Esophagus muscularis mucosa (tissue), 3 donors: ENCODE data around the gene TC2N.

Experiments
- POLR2A ChIP-seq: fragments of 450-650 bp; IDR thresholded peaks from one replicate; pipeline ENCODE4 v1.6.1; 2017; ENCODE audit warnings: antibody characterized with exemption, moderate library complexity, mild to moderate bottlenecking, low read depth
- POLR2AphosphoS5 ChIP-seq, 2 donors: sonication (generic); formaldehyde crosslinking; IDR thresholded peaks; one replicate each; pipeline ENCODE4 v1.6.1; 2017; ENCODE audit warnings: antibody characterized with exemption in 2 of 2
- TF ChIP-seq, protein P1 (sequence below), 3 experiments: fragments of 200-600 bp in 2 of 3; fragments of 450-650 bp in 1 of 3; sonication (generic) in 2 of 3; IDR thresholded peaks; one replicate each; pipeline ENCODE4 v1.5.1; 2017 to 2019; ENCODE audit warnings: antibody characterized with exemption in 3 of 3, mild to moderate bottlenecking in 2 of 3, moderate library complexity in 1 of 3

DNA sequence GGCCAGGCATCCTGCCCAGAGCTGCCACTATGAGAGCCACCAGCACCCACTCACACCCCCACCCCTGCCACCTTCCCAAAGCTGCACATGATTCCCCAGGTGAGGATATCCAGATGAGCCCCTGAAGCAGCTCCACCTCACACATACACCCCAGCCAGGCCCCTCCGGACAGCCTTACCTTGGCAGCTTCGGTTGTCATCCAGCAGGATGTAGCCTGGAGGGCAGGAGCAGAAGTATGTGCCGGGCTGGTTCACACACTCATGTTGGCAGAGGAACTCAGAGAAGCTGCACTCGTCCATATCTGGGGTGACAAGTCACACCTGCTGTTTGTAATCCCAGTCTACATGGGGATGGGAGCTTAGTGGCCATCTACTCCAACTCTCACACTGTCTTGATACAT lies 15.4 kb upstream of the TC2N start:
- TF ChIP-seq POLR2A (no peak), POLR2AphosphoS5 (IDR thresholded peaks at IDR 0.05) (no peak)
- TF ChIP-seq, protein P1, sequence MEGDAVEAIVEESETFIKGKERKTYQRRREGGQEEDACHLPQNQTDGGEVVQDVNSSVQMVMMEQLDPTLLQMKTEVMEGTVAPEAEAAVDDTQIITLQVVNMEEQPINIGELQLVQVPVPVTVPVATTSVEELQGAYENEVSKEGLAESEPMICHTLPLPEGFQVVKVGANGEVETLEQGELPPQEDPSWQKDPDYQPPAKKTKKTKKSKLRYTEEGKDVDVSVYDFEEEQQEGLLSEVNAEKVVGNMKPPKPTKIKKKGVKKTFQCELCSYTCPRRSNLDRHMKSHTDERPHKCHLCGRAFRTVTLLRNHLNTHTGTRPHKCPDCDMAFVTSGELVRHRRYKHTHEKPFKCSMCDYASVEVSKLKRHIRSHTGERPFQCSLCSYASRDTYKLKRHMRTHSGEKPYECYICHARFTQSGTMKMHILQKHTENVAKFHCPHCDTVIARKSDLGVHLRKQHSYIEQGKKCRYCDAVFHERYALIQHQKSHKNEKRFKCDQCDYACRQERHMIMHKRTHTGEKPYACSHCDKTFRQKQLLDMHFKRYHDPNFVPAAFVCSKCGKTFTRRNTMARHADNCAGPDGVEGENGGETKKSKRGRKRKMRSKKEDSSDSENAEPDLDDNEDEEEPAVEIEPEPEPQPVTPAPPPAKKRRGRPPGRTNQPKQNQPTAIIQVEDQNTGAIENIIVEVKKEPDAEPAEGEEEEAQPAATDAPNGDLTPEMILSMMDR (IDR thresholded peaks at IDR 0.05) = no peak
